ENCODE measurements around the gene UBE2B. TPM values are rescaled to one million over a fixed set of nuclear protein-coding genes. Genes with fewer than 3 reads are reported as not detected.

The UBE2B gene
- total RNA-seq, 1 experiment from 2014 or later: 91.9 TPM

DNA sequence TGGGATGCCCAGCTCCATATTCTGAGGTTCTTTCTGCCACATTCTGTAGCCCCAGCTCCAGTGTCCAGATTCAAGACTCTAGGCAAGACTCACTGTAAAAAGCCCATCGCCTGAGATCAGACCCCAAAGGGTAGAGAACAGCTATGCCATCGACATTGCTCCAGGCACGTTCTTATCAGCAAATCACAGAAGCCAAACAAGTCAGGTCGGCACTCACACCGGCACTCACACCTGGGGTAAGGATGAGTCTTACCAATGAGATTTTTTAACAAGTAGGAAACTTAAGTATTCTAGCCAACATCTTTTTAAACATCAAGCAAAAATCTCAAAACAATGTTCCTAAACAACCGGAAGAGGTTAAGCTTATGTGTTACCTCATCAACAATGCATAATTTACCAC, 38.0 kb downstream of the UBE2B start:
- POLR2A ChIA-PET: interaction anchor here (0.9 kb wide), 1 partner anchor 57 kb away, joined by 3 read pairs; no protein-coding TSS in a partner anchor
- Histone ChIP-seq H3K36me3 (ENCODE audit: control insufficient read depth in 1 of 2, insufficient read depth in 2 of 2, low read length in 2 of 2) (peaks cover 0 to 4% of the 10 kb centered on the region in 2 experiments; a peak in 1 of 4 replicates), H3K4me1 (ENCODE audit: control insufficient read depth in 1 of 2, insufficient read depth in 2 of 2, low read length in 2 of 2) (peaks cover 10 to 30% of the 10 kb centered on the region in 2 experiments), H2AFZ (ENCODE audit: low read depth, low read length, poor library complexity, severe bottlenecking) (no peak overlapping the region), H3K27me3 (ENCODE audit: insufficient read depth, low read length) (no peaks in the 10 kb centered on the region), H3K9me2 (ENCODE audit: insufficient read depth) (no peaks in the 10 kb centered on the region), H3K4me3 (replicated peaks in 1 of 2; ENCODE audit: low read depth in 1 of 2, low read length in 2 of 2) (no peak overlapping the region), H3K79me2 (ENCODE audit: insufficient read depth, low read length) (peaks cover 31% of the 10 kb centered on the region), H3K9me3 (ENCODE audit: control insufficient read depth in 1 of 2, insufficient read depth in 1 of 2, low read depth in 1 of 2, low read length in 2 of 2) (no peaks in the 10 kb centered on the region), H3K4me2 (ENCODE audit: low read length) (no peak overlapping the region), H3K9ac (ENCODE audit: low read length) (no peak overlapping the region), H4K20me1 (ENCODE audit: insufficient read depth) (no peaks in the 10 kb centered on the region), H3K27ac (ENCODE audit: low read depth, low read length) (no peak overlapping the region)
- CTCF ChIA-PET: no interaction called here
- no peak for TF ChIP-seq TCF7L2 (IDR thresholded peaks at IDR 0.05; ENCODE audit: borderline replicate concordance, extremely low read depth, insufficient read depth, insufficient read length)
- no peak for TF ChIP-seq CEBPB (IDR thresholded peaks at IDR 0.05; ENCODE audit: low read depth)
- no peak for TF ChIP-seq CBX3 (IDR thresholded peaks at IDR 0.05; ENCODE audit: low read depth)
- no peak for TF ChIP-seq JUND (IDR thresholded peaks at IDR 0.05)
- TF ChIP-seq SIN3A (IDR thresholded peaks at IDR 0.05; ENCODE audit: low read depth): no peak
- TF ChIP-seq, protein P1, sequence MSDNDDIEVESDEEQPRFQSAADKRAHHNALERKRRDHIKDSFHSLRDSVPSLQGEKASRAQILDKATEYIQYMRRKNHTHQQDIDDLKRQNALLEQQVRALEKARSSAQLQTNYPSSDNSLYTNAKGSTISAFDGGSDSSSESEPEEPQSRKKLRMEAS (IDR thresholded peaks at IDR 0.05): no peak
- no peak for TF ChIP-seq ELF1 (IDR thresholded peaks at IDR 0.05; ENCODE audit: borderline replicate concordance, low read depth)
- no peak for TF ChIP-seq YY1 (IDR thresholded peaks at IDR 0.05; ENCODE audit: extremely low read depth, insufficient replicate concordance, low read depth, low read length)
- TF ChIP-seq, protein P2, sequence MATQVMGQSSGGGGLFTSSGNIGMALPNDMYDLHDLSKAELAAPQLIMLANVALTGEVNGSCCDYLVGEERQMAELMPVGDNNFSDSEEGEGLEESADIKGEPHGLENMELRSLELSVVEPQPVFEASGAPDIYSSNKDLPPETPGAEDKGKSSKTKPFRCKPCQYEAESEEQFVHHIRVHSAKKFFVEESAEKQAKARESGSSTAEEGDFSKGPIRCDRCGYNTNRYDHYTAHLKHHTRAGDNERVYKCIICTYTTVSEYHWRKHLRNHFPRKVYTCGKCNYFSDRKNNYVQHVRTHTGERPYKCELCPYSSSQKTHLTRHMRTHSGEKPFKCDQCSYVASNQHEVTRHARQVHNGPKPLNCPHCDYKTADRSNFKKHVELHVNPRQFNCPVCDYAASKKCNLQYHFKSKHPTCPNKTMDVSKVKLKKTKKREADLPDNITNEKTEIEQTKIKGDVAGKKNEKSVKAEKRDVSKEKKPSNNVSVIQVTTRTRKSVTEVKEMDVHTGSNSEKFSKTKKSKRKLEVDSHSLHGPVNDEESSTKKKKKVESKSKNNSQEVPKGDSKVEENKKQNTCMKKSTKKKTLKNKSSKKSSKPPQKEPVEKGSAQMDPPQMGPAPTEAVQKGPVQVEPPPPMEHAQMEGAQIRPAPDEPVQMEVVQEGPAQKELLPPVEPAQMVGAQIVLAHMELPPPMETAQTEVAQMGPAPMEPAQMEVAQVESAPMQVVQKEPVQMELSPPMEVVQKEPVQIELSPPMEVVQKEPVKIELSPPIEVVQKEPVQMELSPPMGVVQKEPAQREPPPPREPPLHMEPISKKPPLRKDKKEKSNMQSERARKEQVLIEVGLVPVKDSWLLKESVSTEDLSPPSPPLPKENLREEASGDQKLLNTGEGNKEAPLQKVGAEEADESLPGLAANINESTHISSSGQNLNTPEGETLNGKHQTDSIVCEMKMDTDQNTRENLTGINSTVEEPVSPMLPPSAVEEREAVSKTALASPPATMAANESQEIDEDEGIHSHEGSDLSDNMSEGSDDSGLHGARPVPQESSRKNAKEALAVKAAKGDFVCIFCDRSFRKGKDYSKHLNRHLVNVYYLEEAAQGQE (IDR thresholded peaks at IDR 0.05; ENCODE audit: low read depth): no peak
- TF ChIP-seq, protein P3, sequence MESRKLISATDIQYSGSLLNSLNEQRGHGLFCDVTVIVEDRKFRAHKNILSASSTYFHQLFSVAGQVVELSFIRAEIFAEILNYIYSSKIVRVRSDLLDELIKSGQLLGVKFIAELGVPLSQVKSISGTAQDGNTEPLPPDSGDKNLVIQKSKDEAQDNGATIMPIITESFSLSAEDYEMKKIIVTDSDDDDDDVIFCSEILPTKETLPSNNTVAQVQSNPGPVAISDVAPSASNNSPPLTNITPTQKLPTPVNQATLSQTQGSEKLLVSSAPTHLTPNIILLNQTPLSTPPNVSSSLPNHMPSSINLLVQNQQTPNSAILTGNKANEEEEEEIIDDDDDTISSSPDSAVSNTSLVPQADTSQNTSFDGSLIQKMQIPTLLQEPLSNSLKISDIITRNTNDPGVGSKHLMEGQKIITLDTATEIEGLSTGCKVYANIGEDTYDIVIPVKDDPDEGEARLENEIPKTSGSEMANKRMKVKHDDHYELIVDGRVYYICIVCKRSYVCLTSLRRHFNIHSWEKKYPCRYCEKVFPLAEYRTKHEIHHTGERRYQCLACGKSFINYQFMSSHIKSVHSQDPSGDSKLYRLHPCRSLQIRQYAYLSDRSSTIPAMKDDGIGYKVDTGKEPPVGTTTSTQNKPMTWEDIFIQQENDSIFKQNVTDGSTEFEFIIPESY (IDR thresholded peaks at IDR 0.05; ENCODE audit: extremely low read depth, insufficient replicate concordance, low read length): no peak
- TF ChIP-seq EGR1 (IDR thresholded peaks at IDR 0.05; ENCODE audit: low read depth): no peak
- TF ChIP-seq ZFX (IDR thresholded peaks at IDR 0.05): no peak
- TF ChIP-seq, protein P4, sequence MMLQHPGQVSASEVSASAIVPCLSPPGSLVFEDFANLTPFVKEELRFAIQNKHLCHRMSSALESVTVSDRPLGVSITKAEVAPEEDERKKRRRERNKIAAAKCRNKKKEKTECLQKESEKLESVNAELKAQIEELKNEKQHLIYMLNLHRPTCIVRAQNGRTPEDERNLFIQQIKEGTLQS (IDR thresholded peaks at IDR 0.05): no peak
- no peak for TF ChIP-seq SP1 (IDR thresholded peaks at IDR 0.05; ENCODE audit: low read depth)
- TF ChIP-seq POLR2A (IDR thresholded peaks at IDR 0.05; ENCODE audit: borderline replicate concordance, extremely low read depth, insufficient read depth, insufficient read length): no peak
- TF ChIP-seq FOSL1 (IDR thresholded peaks at IDR 0.05; ENCODE audit: low read depth): no peak
- TF ChIP-seq EZH2 (IDR thresholded peaks at IDR 0.05): no peak
- TF ChIP-seq SRF (IDR thresholded peaks at IDR 0.05; ENCODE audit: low read depth): no peak
- TF ChIP-seq CTCF (IDR thresholded peaks at IDR 0.05 in 2 of 3, conservative IDR thresholded peaks at IDR 0.05 in 1 of 3; ENCODE audit: borderline replicate concordance in 1 of 3, insufficient read depth in 1 of 3, low read depth in 2 of 3, low read length in 2 of 3): no peak
- no TSS peak for BruUV-seq (replicated peaks)
- intact Hi-C loops (cut with micrococcal nuclease): no loop called here
- ATAC-seq: no peak
- RAD21 ChIA-PET (ENCODE audit: low non-redundant PET in 1 of 2, low total read pairs in 2 of 2, uncharacterized antibody in 2 of 2, unreplicated experiment in 2 of 2): no interaction called here
- no peak for DNase-seq (ENCODE audit: low read depth, low spot score)
